GM12878 (cell line): Measurements from ENCODE around the gene P2RX6. TPM values are rescaled to one million over a fixed set of nuclear protein-coding genes. Genes with fewer than 3 reads are reported as not detected.

Experiments
- ATAC-seq: fragments of 200-7000 bp; cut with Tn5 transposase; 3 replicates; pipeline ENCODE4 v1.9.1; 2020; ENCODE audit warnings: mild to moderate bottlenecking, moderate library complexity
- BruUV-seq: library from RNA; stranded (reverse); fragments of 400-500 nt; replicated peaks from 2 replicates; lab custom pipeline; 2021; lab: Mats Ljungman, UMichigan
- CTCF ChIA-PET: fragments of 300-600 bp; sonication (Branson Sonifier 250); formaldehyde crosslinking; extraction: SDS; loops from one replicate; lab custom pipeline; 2021; ENCODE audit warnings: inconsistent platforms; lab: Yijun Ruan, JAX
- POLR2A ChIA-PET: fragments of 350-600 bp; formaldehyde crosslinking; extraction: SDS; loops from one replicate; lab custom pipeline; 2021; ENCODE audit warnings: inconsistent platforms; lab: Charles Lee
- RAD21 ChIA-PET: fragments of 300-600 bp; sonication (Branson Sonifier 250); formaldehyde crosslinking; loops from one replicate; lab custom pipeline; 2023; ENCODE audit warnings: antibody characterized with exemption; ENCODE audit not compliant: unreplicated experiment; lab: Charles Lee
- SMC1A ChIA-PET: fragments of 300-600 bp; sonication (Branson Sonifier 250); formaldehyde crosslinking; loops from one replicate; lab custom pipeline; 2023; ENCODE audit not compliant: unreplicated experiment, uncharacterized antibody; lab: Charles Lee
- DNase-seq: peaks from one replicate; pipeline ENCODE4 v3.0.0-alpha.2; 2011; ENCODE audit warnings: low read depth, low spot score
- FAIRE-seq: peaks from 3 replicates; lab custom pipeline; 2011; peaks lifted over from hg19 to GRCh38; lab: Jason Lieb, UNC
- H2AFZ ChIP-seq: 2 replicates; pipeline ENCODE4 v1.6.0; 2011; ENCODE audit warnings: low read depth, low read length, control low read depth; ENCODE audit not compliant: control insufficient read depth
- H3K27ac ChIP-seq: 2 replicates; pipeline ENCODE4 v1.5.1; 2011; ENCODE audit warnings: control low read depth; ENCODE audit not compliant: control insufficient read depth, insufficient read depth
- H3K27me3 ChIP-seq, 2 experiments: replicated peaks in 1 of 2; 2 replicates each; pipeline versions ENCODE4 v1.6.0 to v1.6.1; 2011; ENCODE audit warnings: low read length in 1 of 2; ENCODE audit not compliant: control insufficient read depth in 2 of 2, insufficient read depth in 2 of 2
- H3K36me3 ChIP-seq, 2 experiments: 2 replicates each; pipeline ENCODE4 v1.5.1; 2011; ENCODE audit warnings: low read length in 1 of 2; ENCODE audit not compliant: control insufficient read depth in 2 of 2, insufficient read depth in 2 of 2
- H3K4me1 ChIP-seq: 2 replicates; pipeline ENCODE4 v1.6.1; 2011; ENCODE audit warnings: mild to moderate bottlenecking, low read length, moderate library complexity, mixed read lengths; ENCODE audit not compliant: control insufficient read depth, insufficient read depth
- H3K4me2 ChIP-seq: 2 replicates; pipeline ENCODE4 v1.6.0; 2011; ENCODE audit warnings: control low read depth; ENCODE audit not compliant: control insufficient read depth, insufficient read depth
- H3K4me3 ChIP-seq: fragments of 200-600 bp; sonication (generic); 2 replicates; pipeline ENCODE4 v1.5.1; 2016
- H3K79me2 ChIP-seq: 2 replicates; pipeline ENCODE4 v1.6.0; 2011; ENCODE audit warnings: low read length; ENCODE audit not compliant: control insufficient read depth, insufficient read depth
- H3K9ac ChIP-seq: 2 replicates; pipeline ENCODE4 v1.8.0; 2011; ENCODE audit warnings: low read length, control low read depth, mixed read lengths; ENCODE audit not compliant: control insufficient read depth, insufficient read depth
- H3K9me3 ChIP-seq: replicated peaks from 3 replicates; pipeline ENCODE4 v1.5.1; 2011; ENCODE audit warnings: mild to moderate bottlenecking, low read length; ENCODE audit not compliant: control insufficient read depth, insufficient read depth
- H4K20me1 ChIP-seq: 2 replicates; pipeline ENCODE4 v1.6.0; 2011; ENCODE audit not compliant: control insufficient read depth, insufficient read depth
- BACH1 ChIP-seq: fragments of 450-650 bp; IDR thresholded peaks from 2 replicates; pipeline ENCODE4 v1.6.1; 2017; ENCODE audit warnings: mild to moderate bottlenecking, borderline replicate concordance
- CEBPZ ChIP-seq: fragments of 150-350 bp; IDR thresholded peaks from 2 replicates; pipeline ENCODE4 v1.6.1; 2016; ENCODE audit warnings: low read depth, low read length
- CHD2 ChIP-seq: IDR thresholded peaks from 2 replicates; pipeline ENCODE4 v1.6.1; 2011; ENCODE audit warnings: low read depth, low read length, improper control_type of control experiment, borderline replicate concordance
- DPF2 ChIP-seq: fragments of 450-650 bp; IDR thresholded peaks from 2 replicates; pipeline ENCODE4 v1.6.1; 2017; ENCODE audit warnings: mild to moderate bottlenecking
- EED ChIP-seq: sonication (generic); IDR thresholded peaks from 2 replicates; pipeline ENCODE4 v1.6.1; 2016; ENCODE audit warnings: antibody characterized with exemption, low read depth
- HDAC2 ChIP-seq: fragments of 200-600 bp; sonication (generic); IDR thresholded peaks from 2 replicates; pipeline ENCODE4 v1.6.1; 2017
- KAT2A ChIP-seq: conservative IDR thresholded peaks from 2 replicates; pipeline ENCODE4 v1.6.1; 2011; ENCODE audit warnings: low read depth, low read length; ENCODE audit not compliant: control insufficient read depth
- LARP7 ChIP-seq: fragments of 450-650 bp; IDR thresholded peaks from 2 replicates; pipeline ENCODE4 v1.6.1; 2017; ENCODE audit warnings: mild to moderate bottlenecking
- NFXL1 ChIP-seq: fragments of 450-650 bp; IDR thresholded peaks from 2 replicates; pipeline ENCODE4 v1.6.1; 2017; ENCODE audit warnings: antibody characterized with exemption, mild to moderate bottlenecking, borderline replicate concordance
- RCOR1 ChIP-seq: conservative IDR thresholded peaks from 2 replicates; pipeline ENCODE4 v1.6.1; 2012; ENCODE audit warnings: low read depth, low read length, improper control_type of control experiment
- SIX5 ChIP-seq: IDR thresholded peaks from 2 replicates; pipeline ENCODE4 v1.6.1; 2011; ENCODE audit warnings: mild to moderate bottlenecking, low read depth, low read length, moderate library complexity; ENCODE audit not compliant: severe bottlenecking
- SMAD1 ChIP-seq: fragments of 450-650 bp; IDR thresholded peaks from 2 replicates; pipeline ENCODE4 v1.6.1; 2018; ENCODE audit warnings: mild to moderate bottlenecking, low read depth; ENCODE audit not compliant: partially characterized antibody
- STAT1 ChIP-seq: fragments of 450-650 bp; conservative IDR thresholded peaks from 2 replicates; pipeline ENCODE4 v1.6.1; 2014; ENCODE audit warnings: antibody characterized with exemption, mild to moderate bottlenecking
- TARDBP ChIP-seq: IDR thresholded peaks from 2 replicates; pipeline ENCODE4 v1.6.1; 2016; ENCODE audit warnings: borderline replicate concordance
- YBX1 ChIP-seq: fragments of 450-650 bp; IDR thresholded peaks from 2 replicates; pipeline ENCODE4 v1.6.1; 2016; ENCODE audit warnings: antibody characterized with exemption
- WGBS: methylation state at CpG from one replicate; pipeline ENCODE4 v1.1.6; 2016; ENCODE audit warnings: low lambda C conversion rate; ENCODE audit not compliant: insufficient replicate concordance, insufficient coverage; ENCODE audit errors: missing lambda C conversion rate; 5-methylcytosine and 5-hydroxymethylcytosine counted together
- in situ Hi-C: fragments of 300-500 bp; cut with MboI; formaldehyde crosslinking; loops from 9 replicates; pipeline ENCODE4 v1.14.3; 2018; ENCODE audit warnings: mixed read lengths
- intact Hi-C: fragments of 100-400 bp; cut with micrococcal nuclease; formaldehyde crosslinking; loops from one replicate; pipeline ENCODE4 v1.14.2; 2022; ENCODE audit not compliant: unreplicated experiment
- polyA plus RNA-seq, 11 experiments: library from polyadenylated mRNA; depleted of rRNA in 4 of 11; unstranded in 6 of 11; stranded (reverse) in 5 of 11; fragments of >200 nt; fragmentation: Nextera tagmentation in 4 of 11; fragmentation: Illumina TruSeq in 1 of 11; extraction: Ambion mirVana in 4 of 11; extraction: Trizol in 1 of 11; gene quantifications; 1 replicate in 1 of 11; 2 replicates in 10 of 11; pipeline versions ENCODE4 v1.2.1 to v1.2.3, GENCODE V29; 2011 to 2016; ENCODE audit warnings: inconsistent platforms in 2 of 11, missing spikeins in 2 of 11, low read depth in 1 of 11
- total RNA-seq, 4 experiments: library from RNA; depleted of rRNA in 3 of 4; stranded (reverse); fragments of >200 nt in 3 of 4; fragmentation: Illumina TruSeq in 1 of 4; extraction: Trizol in 1 of 4; gene quantifications; 2 replicates each; pipeline versions ENCODE4 v1.2.1 to v1.2.3, GENCODE V29; 2013 to 2021

Gene P2RX6
- total and polyA plus RNA-seq, 10 of the 15 experiments (the other 5 are each of a cell fraction or from before 2014, with no cell fraction given), result 0.03 to 0.21 (median 0.07) TPM; not detected in 5

GRCh38 chr22:20992456-20993303 is 22.3 kb upstream of the P2RX6 start:
- ATAC-seq (no peak), FAIRE-seq (no peak), DNase-seq (no peak)
- Histone ChIP-seq H4K20me1 (no peaks in the 10 kb centered on the region), H3K9me3 (no peaks in the 10 kb centered on the region), H3K4me2 (no peak overlapping the region), H3K27me3 (no peaks in the 10 kb centered on the region), H3K79me2 (no peaks in the 10 kb centered on the region), H3K4me1 (no peaks in the 10 kb centered on the region), H3K9ac (no peak overlapping the region), H3K27ac (no peak overlapping the region), H3K36me3 (peaks cover 2 to 3% of the 10 kb centered on the region in 2 experiments; a peak in 2 of 4 replicates), H2AFZ (no peak overlapping the region), H3K4me3 (no peak overlapping the region)
- in situ Hi-C loops (no loop called here), intact Hi-C loops (no loop called here)
- no peak for TF ChIP-seq LARP7
- TF ChIP-seq CHD2, result no peak
- no peak for TF ChIP-seq KAT2A
- no peak for TF ChIP-seq DPF2
- TF ChIP-seq HDAC2, result no peak
- no peak for TF ChIP-seq SIX5
- TF ChIP-seq YBX1, result no peak
- no peak for TF ChIP-seq EED
- no peak for TF ChIP-seq STAT1
- TF ChIP-seq RCOR1, result no peak
- TF ChIP-seq NFXL1, result no peak
- no peak for TF ChIP-seq CEBPZ
- no peak for TF ChIP-seq TARDBP
- TF ChIP-seq BACH1, result no peak
- TF ChIP-seq SMAD1, result no peak
- 87% methylated on average over 21 of the region's 21 CpGs for WGBS
- SMC1A ChIA-PET, result no interaction called here
- POLR2A ChIA-PET, result interaction anchor here (0.6 to 1.7 kb wide), 2 partner anchors 11 to 13 kb away, joined by 4 to 5 read pairs; partner anchors contain the start of gene LZTR1
- CTCF ChIA-PET, result no interaction called here
- RAD21 ChIA-PET, result no interaction called here
- BruUV-seq, result no TSS peak
